Liver (tissue), 9 donors: ENCODE measurements around the gene CLDN1. TPM values are rescaled to one million over a fixed set of nuclear protein-coding genes. Genes with fewer than 3 reads are reported as not detected.

Source experiments
- DNase-seq: peaks from one replicate; pipeline ENCODE4 v3.0.0-alpha.2; 2017; ENCODE audit warnings: low spot score
- H3K27ac ChIP-seq, 2 donors: one replicate each; pipeline ENCODE4 v1.7.0; 2013; ENCODE audit warnings: inconsistent platforms in 2 of 2, low read length in 2 of 2, control low read depth in 1 of 2, low read depth in 1 of 2, mild to moderate bottlenecking in 1 of 2
- H3K27me3 ChIP-seq, 4 donors: one replicate each; pipeline versions ENCODE4 v1.6.1 to v1.7.0; 2013; ENCODE audit warnings: low read length in 3 of 4, inconsistent platforms in 1 of 4, mild to moderate bottlenecking in 1 of 4, moderate library complexity in 1 of 4; ENCODE audit not compliant: control insufficient read depth in 4 of 4, insufficient read depth in 4 of 4
- H3K36me3 ChIP-seq, 4 donors: one replicate each; pipeline versions ENCODE4 v1.6.1 to v1.7.0; 2013; ENCODE audit warnings: low read length in 3 of 4, mild to moderate bottlenecking in 3 of 4, low read depth in 1 of 4, moderate library complexity in 1 of 4; ENCODE audit not compliant: control insufficient read depth in 4 of 4, insufficient read depth in 3 of 4
- H3K4me1 ChIP-seq, 4 donors: one replicate each; pipeline versions ENCODE4 v1.6.1 to v1.7.0; 2013; ENCODE audit warnings: low read length in 3 of 4, mild to moderate bottlenecking in 3 of 4, moderate library complexity in 1 of 4; ENCODE audit not compliant: control insufficient read depth in 4 of 4, insufficient read depth in 4 of 4
- H3K4me3 ChIP-seq, 3 donors: one replicate each; pipeline versions ENCODE4 v1.6.1 to v1.7.0; 2013; ENCODE audit warnings: low read length in 3 of 3, control low read depth in 1 of 3, low read depth in 1 of 3, mild to moderate bottlenecking in 1 of 3
- H3K9ac ChIP-seq, 2 donors: one replicate each; pipeline ENCODE4 v1.7.0; 2013; ENCODE audit warnings: low read length in 2 of 2, mild to moderate bottlenecking in 2 of 2, moderate library complexity in 2 of 2, control low read depth in 1 of 2, low read depth in 1 of 2
- H3K9me3 ChIP-seq, 4 donors: one replicate each; pipeline versions ENCODE4 v1.6.1 to v1.7.0; 2013; ENCODE audit warnings: low read length in 3 of 4; ENCODE audit not compliant: control insufficient read depth in 4 of 4
- ATF3 ChIP-seq: IDR thresholded peaks from 2 replicates; pipeline ENCODE4 v1.6.1; 2016; ENCODE audit warnings: antibody characterized with exemption
- CTCF ChIP-seq: fragments of 150-350 bp; IDR thresholded peaks from 2 replicates; pipeline ENCODE4 v1.5.1; 2017; ENCODE audit warnings: improper control_type of control experiment, low read depth, low read length; ENCODE audit not compliant: missing input control
- EGR1 ChIP-seq, 2 donors: IDR thresholded peaks; 2 replicates each; pipeline ENCODE4 v1.6.1; 2016 to 2018; ENCODE audit warnings: antibody characterized with exemption in 2 of 2, low read depth in 2 of 2
- FOXA1 ChIP-seq: IDR thresholded peaks from 2 replicates; pipeline ENCODE4 v1.6.1; 2016; ENCODE audit warnings: antibody characterized with exemption
- FOXA2 ChIP-seq: IDR thresholded peaks from 2 replicates; pipeline ENCODE4 v1.6.1; 2016; ENCODE audit warnings: antibody characterized with exemption
- GABPA ChIP-seq, 2 donors: IDR thresholded peaks in 1 of 2; conservative IDR thresholded peaks in 1 of 2; 2 replicates each; pipeline ENCODE4 v1.6.1; 2016; ENCODE audit warnings: antibody characterized with exemption in 2 of 2, mild to moderate bottlenecking in 1 of 2, moderate library complexity in 1 of 2
- HNF4A ChIP-seq, 2 donors: conservative IDR thresholded peaks; 2 replicates each; pipeline ENCODE4 v1.6.1; 2016; ENCODE audit warnings: antibody characterized with exemption in 2 of 2, mild to moderate bottlenecking in 2 of 2
- HNF4G ChIP-seq: IDR thresholded peaks from 2 replicates; pipeline ENCODE4 v1.6.1; 2016; ENCODE audit warnings: antibody characterized with exemption
- JUND ChIP-seq, 2 donors: IDR thresholded peaks; 2 replicates each; pipeline ENCODE4 v1.6.1; 2016; ENCODE audit warnings: antibody characterized with exemption in 2 of 2
- MAX ChIP-seq: IDR thresholded peaks from 2 replicates; pipeline ENCODE4 v1.6.1; 2016; ENCODE audit warnings: antibody characterized with exemption
- NR2F2 ChIP-seq: IDR thresholded peaks from 2 replicates; pipeline ENCODE4 v1.6.1; 2016; ENCODE audit warnings: antibody characterized with exemption
- RAD21 ChIP-seq, 2 donors: IDR thresholded peaks; 2 replicates each; pipeline ENCODE4 v1.6.1; 2016; ENCODE audit warnings: antibody characterized with exemption in 2 of 2, mild to moderate bottlenecking in 2 of 2
- REST ChIP-seq: IDR thresholded peaks from 2 replicates; pipeline ENCODE4 v1.6.1; 2016; ENCODE audit warnings: antibody characterized with exemption, mild to moderate bottlenecking
- RXRA ChIP-seq, 2 donors: IDR thresholded peaks; 2 replicates each; pipeline ENCODE4 v1.6.1; 2017 to 2018; ENCODE audit warnings: antibody characterized with exemption in 2 of 2, mild to moderate bottlenecking in 1 of 2
- SP1 ChIP-seq: IDR thresholded peaks from 2 replicates; pipeline ENCODE4 v1.6.1; 2018; ENCODE audit warnings: antibody characterized with exemption, mild to moderate bottlenecking
- TAF1 ChIP-seq: conservative IDR thresholded peaks from 2 replicates; pipeline ENCODE4 v1.6.1; 2016; ENCODE audit warnings: antibody characterized with exemption, mild to moderate bottlenecking
- YY1 ChIP-seq: IDR thresholded peaks from 2 replicates; pipeline ENCODE4 v1.6.1; 2016; ENCODE audit warnings: antibody characterized with exemption, mild to moderate bottlenecking
- ZBTB33 ChIP-seq: IDR thresholded peaks from 2 replicates; pipeline ENCODE4 v1.6.1; 2016; ENCODE audit warnings: antibody characterized with exemption
- WGBS: extraction: QIAGEN DNeasy Blood & Tissue Kit; methylation state at CpG from one replicate; pipeline ENCODE4 v1.1.7; 2013; 5-methylcytosine and 5-hydroxymethylcytosine counted together
- polyA plus RNA-seq, 2 donors: library from polyadenylated mRNA; stranded (reverse) in 1 of 2; unstranded in 1 of 2; fragments of 200-250 nt in 1 of 2; fragments of >200 nt in 1 of 2; fragmentation: Nextera tagmentation in 1 of 2; extraction: Ambion mirVana in 1 of 2; gene quantifications; one replicate each; pipeline versions ENCODE4 v1.2.1 to v1.2.3, GENCODE V29; 2013 to 2015
- total RNA-seq, 2 donors: library from RNA; depleted of rRNA; stranded (reverse); fragments of >200 nt; gene quantifications; one replicate each; pipeline ENCODE4 v1.2.3, GENCODE V29; 2014
- donor health status: healthy.
- donor health status: healthy.
- donor health status: healthy.
- donor health status: healthy.
- donor health status: healthy.

CLDN1 gene
- total and polyA plus RNA-seq, 4 donors = 57.8 to 92.0 (median 87.3) TPM

GRCh38 chr3:190330936-190331734 is 8.9 kb upstream of the CLDN1 start:
- peak; percentile 98 for TF ChIP-seq SP1
- peak; percentile 88 for TF ChIP-seq ZBTB33
- no peak for TF ChIP-seq CTCF
- TF ChIP-seq GABPA (IDR thresholded peaks at IDR 0.05 in 1 of 2, conservative IDR thresholded peaks at IDR 0.05 in 1 of 2) = peak in 1 of 2 donors; percentile 27
- TF ChIP-seq HNF4A (conservative IDR thresholded peaks at IDR 0.05) = peak; percentile 98 to 99
- TF ChIP-seq YY1 = peak; percentile 88
- peak; percentile 55 to 68 for TF ChIP-seq RAD21 (IDR thresholded peaks at IDR 0.05)
- peak; percentile 81 for TF ChIP-seq NR2F2
- no peak for TF ChIP-seq EGR1 (IDR thresholded peaks at IDR 0.05; ENCODE audit: low read depth in 2 of 2)
- TF ChIP-seq HNF4G = peak; percentile 84
- peak; percentile 91 for TF ChIP-seq MAX
- TF ChIP-seq FOXA2 = peak; percentile 99
- peak; percentile 94 to 96 for TF ChIP-seq RXRA (IDR thresholded peaks at IDR 0.05)
- no peak for TF ChIP-seq TAF1
- peak; percentile 92 for TF ChIP-seq ATF3
- TF ChIP-seq JUND (IDR thresholded peaks at IDR 0.05) = peak; percentile 72 to 90
- TF ChIP-seq REST = peak; percentile 71
- peak; percentile 99 for TF ChIP-seq FOXA1

More at GRCh38 chr3:190330936-190331734, 8.9 kb upstream of the CLDN1 start:
- no peaks in the 10 kb centered on the region for H3K27me3 ChIP-seq
- H3K36me3 ChIP-seq = no peaks in the 10 kb centered on the region
- no peak for DNase-seq
- peak overlapping the region in 1 of 2 donors; percentile 12 for H3K9ac ChIP-seq
- H3K4me1 ChIP-seq = peaks cover 13 to 77% (median 49%) of the 10 kb centered on the region in 4 donors
- H3K9me3 ChIP-seq = no peaks in the 10 kb centered on the region
- WGBS = 46% methylated on average over 3 of the region's 3 CpGs
- H3K27ac ChIP-seq = peak overlapping the region; percentile 66 to 77
- peak overlapping the region in 2 of 3 donors; percentile 21 to 60 for H3K4me3 ChIP-seq
